Stimulated activated naive B cell treated with anti-CD40 and anti-IgM and Interleukin-4, amounts not matched to agents 10 μg/mL and 1 μg/mL and 100 μg/mL, for 72 hours (primary cell): Measurements from ENCODE around the gene TAF15.

Experiments
- ATAC-seq, 2 donors: fragments of 150-1000 bp; cut with Tn5 transposase; replicated peaks; 2 replicates each; pipeline ENCODE4 v1.10.0; 2021; ENCODE audit warnings: moderate library complexity in 1 of 2
- DNase-seq: peaks from one replicate; pipeline ENCODE4 v3.0.0; 2021
- H3K27ac Mint-ChIP-seq: one replicate; pipeline ENCODE4 v1.8.0; 2022; ENCODE audit warnings: mild to moderate bottlenecking, mixed read lengths
- H3K27me3 Mint-ChIP-seq, 2 donors: one replicate each; pipeline ENCODE4 v1.8.0; 2022; ENCODE audit warnings: mixed read lengths in 2 of 2
- H3K36me3 Mint-ChIP-seq, 2 donors: one replicate each; pipeline ENCODE4 v1.8.0; 2022; ENCODE audit warnings: mixed read lengths in 2 of 2, mild to moderate bottlenecking in 1 of 2
- H3K4me1 Mint-ChIP-seq, 2 donors: one replicate each; pipeline ENCODE4 v1.8.0; 2022; ENCODE audit warnings: mixed read lengths in 2 of 2, mild to moderate bottlenecking in 1 of 2
- H3K4me3 Mint-ChIP-seq, 2 donors: one replicate each; pipeline ENCODE4 v1.8.0; 2022; ENCODE audit warnings: mild to moderate bottlenecking in 2 of 2, mixed read lengths in 2 of 2, moderate library complexity in 1 of 2
- H3K9me3 Mint-ChIP-seq, 2 donors: one replicate each; pipeline ENCODE4 v1.8.0; 2022; ENCODE audit warnings: mixed read lengths in 2 of 2, mild to moderate bottlenecking in 1 of 2

TAF15 gene

GRCh38 chr17:35795871-35796265 is 13.4 kb upstream of the TAF15 start:
- ATAC-seq, result no peak
- Mint-ChIP-seq H3K27ac (peak overlapping the region; percentile 9), H3K4me3 (peak overlapping the region; percentile 86 to 87), H3K36me3 (no peaks in the 10 kb centered on the region), H3K27me3 (peaks cover 41 to 48% of the 10 kb centered on the region in 2 donors), H3K9me3 (no peaks in the 10 kb centered on the region), H3K4me1 (peaks cover 10 to 15% of the 10 kb centered on the region in 2 donors)
- no peak for DNase-seq

GRCh38 chr17:35796942-35797341 is 12.3 kb upstream of the TAF15 start:
- peaks cover 37 to 45% of the 10 kb centered on the region in 2 donors for H3K27me3 Mint-ChIP-seq
- peaks cover 19 to 25% of the 10 kb centered on the region in 2 donors for H3K4me1 Mint-ChIP-seq
- no peak overlapping the region for H3K27ac Mint-ChIP-seq
- no peak overlapping the region for H3K4me3 Mint-ChIP-seq
- DNase-seq (no peak), ATAC-seq (no peak)
- no peaks in the 10 kb centered on the region for H3K9me3 Mint-ChIP-seq
- no peaks in the 10 kb centered on the region for H3K36me3 Mint-ChIP-seq

GRCh38 chr17:35797370-35797769 is 11.9 kb upstream of the TAF15 start:
- Mint-ChIP-seq H3K27ac (no peak overlapping the region), H3K4me1 (peaks cover 19 to 26% of the 10 kb centered on the region in 2 donors), H3K4me3 (no peak overlapping the region), H3K36me3 (no peaks in the 10 kb centered on the region), H3K27me3 (peaks cover 33 to 41% of the 10 kb centered on the region in 2 donors), H3K9me3 (no peaks in the 10 kb centered on the region)
- DNase-seq, result no peak
- no peak for ATAC-seq

- Mint-ChIP-seq H3K27me3 (peaks cover 33 to 40% of the 10 kb centered on the region in 2 donors), H3K4me1 (peaks cover 19 to 26% of the 10 kb centered on the region in 2 donors), H3K27ac (no peak overlapping the region), H3K36me3 (no peaks in the 10 kb centered on the region), H3K9me3 (no peaks in the 10 kb centered on the region), H3K4me3 (no peak overlapping the region)
- DNase-seq, result no peak
- no peak for ATAC-seq
These were observed 11.4 kb upstream of the TAF15 start for GRCh38 chr17:35797918-35798317.

GRCh38 chr17:35799942-35800341 is 9.3 kb upstream of the TAF15 start:
- DNase-seq (no peak), ATAC-seq (no peak)
- Mint-ChIP-seq H3K27me3 (peaks cover 16 to 20% of the 10 kb centered on the region in 2 donors), H3K4me3 (no peak overlapping the region), H3K36me3 (no peaks in the 10 kb centered on the region), H3K4me1 (peaks cover 17 to 26% of the 10 kb centered on the region in 2 donors), H3K9me3 (no peaks in the 10 kb centered on the region), H3K27ac (no peak overlapping the region)

DNA sequence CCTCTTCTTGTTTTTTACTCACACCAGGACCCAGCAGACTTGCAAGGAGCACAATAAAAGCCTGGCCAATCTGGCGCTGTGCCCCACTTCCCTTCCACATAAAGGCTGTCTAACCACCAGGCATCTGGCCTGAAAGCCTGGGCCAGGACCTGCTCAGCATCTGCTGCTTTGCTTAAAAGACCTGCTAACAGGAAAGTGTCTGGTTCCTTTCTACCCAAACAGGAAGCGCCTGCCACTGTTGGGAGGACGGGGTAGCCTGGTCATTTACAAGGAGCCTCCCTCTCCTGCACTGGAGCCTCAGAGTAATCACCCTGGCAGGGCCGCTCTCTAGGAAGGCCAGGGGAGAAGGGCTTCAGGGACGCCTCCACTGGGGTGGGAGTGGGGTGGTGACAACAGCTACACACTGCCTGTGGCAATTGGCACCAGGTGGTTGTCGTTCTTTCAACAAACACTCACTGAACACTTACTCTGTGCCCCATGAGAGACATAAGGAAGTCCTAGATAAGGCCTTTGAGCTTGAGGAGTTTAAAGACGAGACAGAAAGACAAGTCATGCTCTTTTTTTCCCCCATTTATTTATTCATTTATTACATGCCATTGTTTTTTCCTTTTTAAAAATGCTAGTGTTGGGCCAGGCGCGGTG is 7.6 kb upstream of the TAF15 start:
- peak; percentile 59 to 71 for ATAC-seq
- H3K9me3 Mint-ChIP-seq, result no peaks in the 10 kb centered on the region
- DNase-seq, result peak; percentile 22
- peaks cover 5 to 8% of the 10 kb centered on the region in 2 donors for H3K27me3 Mint-ChIP-seq
- peaks cover 14 to 17% of the 10 kb centered on the region in 2 donors for H3K4me1 Mint-ChIP-seq
- H3K4me3 Mint-ChIP-seq, result no peak overlapping the region
- peak overlapping the region; percentile 7 for H3K27ac Mint-ChIP-seq
- no peaks in the 10 kb centered on the region for H3K36me3 Mint-ChIP-seq

- Mint-ChIP-seq H3K36me3 (peaks cover 0 to 2% of the 10 kb centered on the region in 2 donors), H3K4me1 (peaks cover 27 to 32% of the 10 kb centered on the region in 2 donors), H3K9me3 (no peaks in the 10 kb centered on the region), H3K4me3 (no peak overlapping the region), H3K27me3 (no peaks in the 10 kb centered on the region), H3K27ac (no peak overlapping the region)
- ATAC-seq (peak; percentile 38 to 40), DNase-seq (peak; percentile 42)
These were observed 4.6 kb upstream of the TAF15 start for GRCh38 chr17:35804658-35805192.

DNA sequence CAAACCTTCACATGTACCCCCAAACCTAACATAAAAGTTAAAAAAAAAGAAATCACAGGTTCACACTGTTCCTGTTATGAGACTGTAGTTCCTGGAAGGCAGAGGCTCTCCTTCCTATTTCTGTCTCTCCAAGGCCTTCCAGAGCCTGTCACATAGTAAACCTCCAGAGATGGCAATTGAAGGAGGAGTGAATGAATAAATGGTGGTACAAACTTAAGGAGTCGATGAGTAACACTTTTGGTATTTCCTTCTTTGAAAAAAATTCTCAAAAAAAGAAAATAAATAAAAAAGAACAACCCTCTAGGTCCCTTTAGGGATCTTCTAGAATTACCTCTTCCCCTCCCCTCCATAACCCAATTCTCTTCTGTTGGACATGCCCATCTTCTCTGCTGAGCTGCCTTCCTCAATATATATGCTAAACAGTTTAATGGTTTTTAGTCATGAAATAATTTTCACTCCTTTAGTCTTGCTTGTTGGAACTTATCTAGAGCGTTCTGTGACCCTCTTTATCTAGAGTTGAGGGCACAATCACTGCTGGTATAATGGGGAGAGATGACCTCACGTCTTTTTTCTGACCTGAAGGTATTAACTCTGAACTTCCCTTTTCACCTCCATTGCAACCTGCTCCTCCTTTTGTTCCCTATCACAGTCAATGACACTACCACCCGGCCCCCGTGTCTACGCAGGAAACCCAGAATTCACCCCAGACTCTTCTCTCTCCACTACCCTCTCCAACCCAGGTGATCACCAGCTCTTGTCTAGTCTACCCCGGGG is 1.7 kb upstream of the TAF15 start:
- H3K27me3 Mint-ChIP-seq, result no peaks in the 10 kb centered on the region
- peaks cover 17 to 28% of the 10 kb centered on the region in 2 donors for H3K4me1 Mint-ChIP-seq
- peak overlapping the region; percentile 14 for H3K27ac Mint-ChIP-seq
- peaks cover 2 to 4% of the 10 kb centered on the region in 2 donors for H3K36me3 Mint-ChIP-seq
- DNase-seq, result no peak
- no peaks in the 10 kb centered on the region for H3K9me3 Mint-ChIP-seq
- no peak for ATAC-seq
- H3K4me3 Mint-ChIP-seq, result no peak overlapping the region

DNA sequence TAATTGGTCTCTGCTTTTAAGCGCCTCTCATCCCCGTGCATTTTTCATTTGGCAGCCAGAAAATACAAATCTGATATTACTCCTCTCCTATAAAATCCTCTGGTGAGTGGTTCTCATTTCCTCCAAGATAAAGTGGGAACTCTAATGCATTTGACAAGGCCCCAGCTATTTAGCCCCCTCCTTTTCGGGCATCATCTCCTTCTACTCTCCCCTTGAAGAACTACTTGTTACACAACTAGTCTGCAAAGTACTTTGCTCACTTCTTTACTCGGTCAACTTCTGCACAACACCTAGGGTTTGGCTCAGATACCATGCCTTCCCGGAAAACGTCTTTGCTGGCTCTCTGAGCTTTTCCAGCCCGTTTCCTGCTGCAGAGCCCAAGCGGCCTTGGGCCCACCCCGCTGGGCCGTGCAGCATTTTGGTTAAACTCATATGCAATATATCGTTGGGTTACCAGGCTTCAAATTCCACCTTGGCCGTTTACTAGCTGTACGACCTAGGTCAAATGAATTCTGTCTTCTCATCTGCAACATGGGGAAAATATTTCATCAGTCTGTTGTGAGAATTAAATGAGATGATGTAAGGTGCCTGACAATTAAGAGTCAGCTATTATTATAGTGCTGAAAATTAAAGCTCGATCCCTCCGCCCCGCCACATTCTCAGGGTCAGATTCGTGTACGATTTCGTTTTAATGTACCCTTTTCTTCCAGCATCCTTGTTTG is 883 bp upstream of the TAF15 start:
- H3K4me3 Mint-ChIP-seq, result peak overlapping the region; percentile 89 to 98
- DNase-seq (no peak), ATAC-seq (no peak)
- H3K4me1 Mint-ChIP-seq, result peaks cover 20 to 33% of the 10 kb centered on the region in 2 donors
- peaks cover 2 to 10% of the 10 kb centered on the region in 2 donors for H3K36me3 Mint-ChIP-seq
- H3K9me3 Mint-ChIP-seq, result no peaks in the 10 kb centered on the region
- H3K27ac Mint-ChIP-seq, result peak overlapping the region; percentile 99
- no peaks in the 10 kb centered on the region for H3K27me3 Mint-ChIP-seq

- Mint-ChIP-seq H3K4me3 (peak overlapping the region; percentile 89 to 98), H3K27me3 (no peaks in the 10 kb centered on the region), H3K36me3 (peaks cover 2 to 15% of the 10 kb centered on the region in 2 donors), H3K27ac (peak overlapping the region; percentile 99), H3K9me3 (no peaks in the 10 kb centered on the region), H3K4me1 (peaks cover 20 to 41% of the 10 kb centered on the region in 2 donors)
- no peak for DNase-seq
- ATAC-seq, result peak; percentile 18 to 22
These were observed 674 bp downstream of the TAF15 start for GRCh38 chr17:35809855-35810461.

- Mint-ChIP-seq H3K36me3 (peaks cover 2 to 23% of the 10 kb centered on the region in 2 donors), H3K27me3 (no peaks in the 10 kb centered on the region), H3K4me1 (peaks cover 24 to 52% of the 10 kb centered on the region in 2 donors), H3K27ac (no peak overlapping the region), H3K9me3 (no peaks in the 10 kb centered on the region), H3K4me3 (no peak overlapping the region)
- no peak for ATAC-seq
- DNase-seq, result no peak
These were observed 2.5 kb downstream of the TAF15 start for GRCh38 chr17:35811759-35812158.

- DNase-seq, result no peak
- peaks cover 24 to 52% of the 10 kb centered on the region in 2 donors for H3K4me1 Mint-ChIP-seq
- H3K36me3 Mint-ChIP-seq, result peaks cover 2 to 23% of the 10 kb centered on the region in 2 donors
- H3K27ac Mint-ChIP-seq, result no peak overlapping the region
- no peak for ATAC-seq
- no peak overlapping the region for H3K4me3 Mint-ChIP-seq
- H3K9me3 Mint-ChIP-seq, result no peaks in the 10 kb centered on the region
- no peaks in the 10 kb centered on the region for H3K27me3 Mint-ChIP-seq
These were observed 3.2 kb downstream of the TAF15 start for GRCh38 chr17:35812456-35812855.

DNA sequence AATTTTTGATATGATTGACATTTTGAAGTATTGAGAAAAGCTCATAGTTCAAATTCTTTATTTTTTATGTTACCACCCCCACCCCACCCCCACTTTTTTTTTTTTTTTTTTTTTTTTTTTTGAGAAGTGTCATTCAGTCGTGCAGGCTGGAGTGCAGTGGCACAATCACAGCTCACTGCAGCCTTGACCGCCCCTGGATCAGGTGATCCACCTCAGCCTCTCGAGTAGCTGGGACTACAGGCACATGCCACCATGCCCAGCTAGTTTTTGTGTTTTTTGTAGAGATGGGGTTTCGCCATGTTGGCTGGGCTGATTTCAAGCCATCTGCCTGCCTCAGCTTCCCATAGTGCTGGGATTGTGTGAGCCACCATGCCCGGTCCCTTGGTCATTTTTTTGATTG is 7.4 kb downstream of the TAF15 start:
- H3K27me3 Mint-ChIP-seq, result no peaks in the 10 kb centered on the region
- H3K4me1 Mint-ChIP-seq, result peaks cover 11 to 37% of the 10 kb centered on the region in 2 donors
- DNase-seq, result no peak
- peaks cover 9 to 32% of the 10 kb centered on the region in 2 donors for H3K36me3 Mint-ChIP-seq
- no peak for ATAC-seq
- no peaks in the 10 kb centered on the region for H3K9me3 Mint-ChIP-seq
- H3K4me3 Mint-ChIP-seq, result no peak overlapping the region
- H3K27ac Mint-ChIP-seq, result no peak overlapping the region

- no peak overlapping the region for H3K27ac Mint-ChIP-seq
- H3K4me1 Mint-ChIP-seq, result peaks cover 11 to 34% of the 10 kb centered on the region in 2 donors
- ATAC-seq (no peak), DNase-seq (no peak)
- no peaks in the 10 kb centered on the region for H3K27me3 Mint-ChIP-seq
- peaks cover 9 to 32% of the 10 kb centered on the region in 2 donors for H3K36me3 Mint-ChIP-seq
- H3K4me3 Mint-ChIP-seq, result no peak overlapping the region
- H3K9me3 Mint-ChIP-seq, result no peaks in the 10 kb centered on the region
These were observed 7.9 kb downstream of the TAF15 start for GRCh38 chr17:35817196-35817595.
